D341Med (cell line): ENCODE measurements around the gene SMPD3.
"Not testable (repeated sequence)": the region's sequence is repeated elsewhere in the genome, so short reads cannot be mapped to it uniquely, and the experiment has no call there.

Source experiments
- DNase-seq: peaks from one replicate; pipeline ENCODE4 v3.0.0; 2012; ENCODE audit warnings: low spot score

SMPD3 gene

GRCh38 chr16:68448360-68448970 lies at the start of gene SMPD3:
Gene SMPD3, minus strand, starts transcription at chr16:68448508. Its CDS starts 76,327 bp downstream, at chr16:68372181.
- DNase-seq: peak; percentile 95

GRCh38 chr16:68496689-68497088 lies 48.4 kb upstream of the SMPD3 start:
- no peak for DNase-seq

GRCh38 chr16:68494261-68494660 lies 46.0 kb upstream of the SMPD3 start:
- DNase-seq: not testable (repeated sequence)

GRCh38 chr16:68493412-68494070 lies 45.2 kb upstream of the SMPD3 start:
- no peak for DNase-seq

- DNase-seq: no peak
These were observed 44.5 kb upstream of the SMPD3 start for GRCh38 chr16:68492543-68493411.

- DNase-seq: no peak
These were observed 43.8 kb upstream of the SMPD3 start for GRCh38 chr16:68492151-68492542.

- DNase-seq: no peak
These were observed 43.3 kb upstream of the SMPD3 start for GRCh38 chr16:68491576-68491950.

GRCh38 chr16:68490829-68491575 lies 42.7 kb upstream of the SMPD3 start:
- DNase-seq: no peak

- DNase-seq: no peak
These were observed 42.0 kb upstream of the SMPD3 start for GRCh38 chr16:68490358-68490757.

- DNase-seq: no peak
These were observed 40.2 kb upstream of the SMPD3 start for GRCh38 chr16:68488554-68488953.

- DNase-seq: no peak
These were observed 39.4 kb upstream of the SMPD3 start for GRCh38 chr16:68487669-68488068.

- no peak for DNase-seq
These were observed 38.9 kb upstream of the SMPD3 start for GRCh38 chr16:68487203-68487514.

GRCh38 chr16:68486502-68487202 lies 38.3 kb upstream of the SMPD3 start:
- DNase-seq: no peak

- no peak for DNase-seq
These were observed 33.3 kb upstream of the SMPD3 start for GRCh38 chr16:68481636-68482035.

GRCh38 chr16:68480084-68480995 lies 32.0 kb upstream of the SMPD3 start:
- DNase-seq: no peak

GRCh38 chr16:68479271-68479670 lies 31.0 kb upstream of the SMPD3 start:
- no peak for DNase-seq

- no peak for DNase-seq
These were observed 30.4 kb upstream of the SMPD3 start for GRCh38 chr16:68478526-68479250.

GRCh38 chr16:68475071-68475470 lies 26.8 kb upstream of the SMPD3 start:
- DNase-seq: no peak

- no peak for DNase-seq
These were observed 25.2 kb upstream of the SMPD3 start for GRCh38 chr16:68473358-68474070.
